PC-9 (cell line): Measurements from ENCODE around the gene AIF1. TPM values are rescaled to one million over a fixed set of nuclear protein-coding genes. Genes with fewer than 3 reads are reported as not detected.

Experiments
- BruUV-seq: library from RNA; stranded (reverse); fragments of 400-500 nt; replicated peaks from 2 replicates; lab custom pipeline; 2021; lab: Mats Ljungman, UMichigan
- CTCF ChIA-PET: fragments of 300-600 bp; sonication (Branson Sonifier 250); formaldehyde crosslinking; loops from one replicate; lab custom pipeline; 2022; ENCODE audit warnings: antibody characterized with exemption; lab: Charles Lee
- POLR2A ChIA-PET: fragments of 300-600 bp; sonication (Branson Sonifier 250); formaldehyde crosslinking; loops from one replicate; lab custom pipeline; 2022; ENCODE audit warnings: antibody characterized with exemption; ENCODE audit not compliant: unreplicated experiment; lab: Charles Lee
- DNase-seq, 2 experiments: peaks; one replicate each; pipeline versions ENCODE4 v3.0.0 to v3.0.0-alpha.2; 2015 to 2022; ENCODE audit warnings: mixed read lengths in 1 of 2
- H2AFZ ChIP-seq: fragments of 200-600 bp; sonication (generic); 2 replicates; pipeline ENCODE4 v1.8.1; 2017; ENCODE audit warnings: antibody characterized with exemption
- H3F3A ChIP-seq: fragments of 200-600 bp; sonication (generic); 2 replicates; pipeline ENCODE4 v1.8.1; 2017; ENCODE audit warnings: antibody characterized with exemption, mild to moderate bottlenecking, low read depth; ENCODE audit not compliant: insufficient read depth
- H3K27ac ChIP-seq: fragments of 200-600 bp; sonication (generic); 2 replicates; pipeline ENCODE4 v1.6.1; 2016; ENCODE audit warnings: mixed run types
- H3K27me3 ChIP-seq: fragments of 200-600 bp; sonication (generic); 2 replicates; pipeline ENCODE4 v1.6.1; 2016; ENCODE audit warnings: low read depth, mixed run types; ENCODE audit not compliant: insufficient read depth
- H3K36me3 ChIP-seq: fragments of 200-600 bp; sonication (generic); 2 replicates; pipeline ENCODE4 v1.6.1; 2016; ENCODE audit warnings: low read depth, mixed run types
- H3K4me1 ChIP-seq: fragments of 200-600 bp; sonication (generic); replicated peaks from 2 replicates; pipeline ENCODE4 v1.6.1; 2016; ENCODE audit warnings: mixed run types; ENCODE audit not compliant: insufficient read depth
- H3K4me2 ChIP-seq: fragments of 200-600 bp; sonication (generic); 2 replicates; pipeline ENCODE4 v1.6.1; 2017; ENCODE audit warnings: mixed run types
- H3K4me3 ChIP-seq: fragments of 200-600 bp; sonication (generic); 2 replicates; pipeline ENCODE4 v1.6.1; 2016; ENCODE audit warnings: mixed run types
- H3K79me2 ChIP-seq: fragments of 200-600 bp; sonication (generic); 2 replicates; pipeline ENCODE4 v1.6.1; 2017; ENCODE audit warnings: low read depth, mixed run types
- H3K9me2 ChIP-seq: fragments of 200-600 bp; sonication (generic); 2 replicates; pipeline ENCODE4 v1.8.1; 2017; ENCODE audit warnings: mild to moderate bottlenecking; ENCODE audit not compliant: insufficient read depth
- H3K9me3 ChIP-seq: fragments of 200-600 bp; sonication (generic); 2 replicates; pipeline ENCODE4 v1.8.1; 2016; ENCODE audit warnings: low read depth; ENCODE audit not compliant: insufficient read depth
- H4K20me1 ChIP-seq: fragments of 200-600 bp; sonication (generic); 2 replicates; pipeline ENCODE4 v1.8.1; 2017; ENCODE audit not compliant: insufficient read depth
- EZH2 ChIP-seq: fragments of 200-600 bp; sonication (generic); IDR thresholded peaks from 2 replicates; pipeline ENCODE4 v1.8.0; 2017; ENCODE audit warnings: antibody characterized with exemption, low read depth
- intact Hi-C: fragments of 100-400 bp; cut with micrococcal nuclease; formaldehyde crosslinking; loops from one replicate; pipeline ENCODE4 v1.10.0; 2022; ENCODE audit not compliant: unreplicated experiment
- microRNA-seq: library from miRNA; unstranded; fragments of <30 nt; microRNA quantifications from one replicate; pipeline ENCODE4 v1.2.0, GENCODE V29; 2021; ENCODE audit warnings: borderline number of aligned reads, borderline replicate concordance
- total RNA-seq: library from RNA; stranded (reverse); gene quantifications from 2 replicates; pipeline ENCODE4 v1.2.3, GENCODE V29; 2021
- TF ChIP-seq, protein P1 (sequence below): fragments of 200-600 bp; sonication (generic); conservative IDR thresholded peaks from 2 replicates; pipeline ENCODE4 v1.6.1; 2017; ENCODE audit warnings: mixed run types, antibody characterized with exemption, mild to moderate bottlenecking, moderate library complexity

AIF1 gene
- total RNA-seq, 1 experiment from 2014 or later = not detected

DNA sequence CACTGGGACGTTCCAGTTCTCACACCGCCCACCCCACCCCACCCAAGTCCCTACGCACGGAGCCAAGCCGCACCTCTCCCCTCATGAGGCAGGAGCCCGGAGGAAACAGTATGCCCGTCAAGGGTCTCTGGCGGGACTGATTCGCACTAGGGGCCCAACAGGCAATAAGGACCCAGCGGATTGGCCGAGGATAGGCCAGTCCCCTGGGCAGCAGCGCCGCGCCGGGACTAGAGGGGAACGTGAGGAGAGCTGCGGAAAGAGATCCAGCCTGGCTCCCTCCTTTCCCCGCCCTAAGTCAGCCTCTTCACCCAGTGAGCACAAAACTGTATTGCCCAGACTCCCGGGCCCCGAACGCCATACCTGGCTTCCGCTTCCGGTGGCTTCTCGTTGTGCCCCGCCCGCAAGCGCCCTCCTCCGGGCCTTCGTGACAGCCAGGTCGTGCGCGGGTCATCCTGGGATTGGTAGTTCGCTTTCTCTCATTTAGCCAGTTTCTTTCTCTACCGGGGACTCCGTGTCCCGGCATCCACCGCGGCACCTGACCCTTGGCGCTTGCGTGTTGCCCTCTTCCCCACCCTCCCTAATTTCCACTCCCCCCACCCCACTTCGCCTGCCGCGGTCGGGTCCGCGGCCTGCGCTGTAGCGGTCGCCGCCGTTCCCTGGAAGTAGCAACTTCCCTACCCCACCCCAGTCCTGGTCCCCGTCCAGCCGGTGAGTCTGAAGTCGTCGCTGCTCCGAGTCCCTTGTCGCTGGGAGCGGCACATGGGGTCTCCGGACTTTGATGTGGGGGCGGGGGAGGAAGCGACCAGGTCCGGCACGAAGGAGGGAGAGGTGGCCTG, 50.7 kb downstream of the AIF1 start, which contains the start of gene CSNK2B:
TSS of gene CSNK2B (plus strand) at position 580 of the 836 bp plus-strand sequence. CDS start 752 bp downstream, outside the sequence.
- H3F3A ChIP-seq = peaks cover 18% of the 10 kb centered on the region
- H3K27me3 ChIP-seq = no peaks in the 10 kb centered on the region
- BruUV-seq = no TSS peak
- ChIA-PET POLR2A (interaction anchor here (1.0 kb wide), 1 partner anchor 197 kb away, joined by 4 read pairs; the partner anchor contains the start of gene NEU1), CTCF (no interaction called here)
- intact Hi-C loops = loop anchor here (2.0 to 10.0 kb wide), 2 partner anchors 119 to 509 kb away; partner anchors contain the start of genes AGPAT1, ATP6V1G2, NFKBIL1 and RNF5
- no peaks in the 10 kb centered on the region for H3K9me3 ChIP-seq
- no peaks in the 10 kb centered on the region for H3K9me2 ChIP-seq
- H3K27ac ChIP-seq = peak within 1 kb of the TSS; percentile 80
- H3K4me1 ChIP-seq = peaks cover 24% of the 10 kb centered on the region
- peak within 1 kb of the TSS; percentile 86 for H2AFZ ChIP-seq
- peak within 1 kb of the TSS; percentile 95 for H3K4me2 ChIP-seq
- DNase-seq = peak; percentile 95 to 96
- H3K79me2 ChIP-seq = peaks cover 51% of the 10 kb centered on the region
- H4K20me1 ChIP-seq = peaks cover 3% of the 10 kb centered on the region; the same call in 1 of the 2 replicates
- H3K4me3 ChIP-seq = peak within 1 kb of the TSS; percentile 90
- TF ChIP-seq, protein P1, sequence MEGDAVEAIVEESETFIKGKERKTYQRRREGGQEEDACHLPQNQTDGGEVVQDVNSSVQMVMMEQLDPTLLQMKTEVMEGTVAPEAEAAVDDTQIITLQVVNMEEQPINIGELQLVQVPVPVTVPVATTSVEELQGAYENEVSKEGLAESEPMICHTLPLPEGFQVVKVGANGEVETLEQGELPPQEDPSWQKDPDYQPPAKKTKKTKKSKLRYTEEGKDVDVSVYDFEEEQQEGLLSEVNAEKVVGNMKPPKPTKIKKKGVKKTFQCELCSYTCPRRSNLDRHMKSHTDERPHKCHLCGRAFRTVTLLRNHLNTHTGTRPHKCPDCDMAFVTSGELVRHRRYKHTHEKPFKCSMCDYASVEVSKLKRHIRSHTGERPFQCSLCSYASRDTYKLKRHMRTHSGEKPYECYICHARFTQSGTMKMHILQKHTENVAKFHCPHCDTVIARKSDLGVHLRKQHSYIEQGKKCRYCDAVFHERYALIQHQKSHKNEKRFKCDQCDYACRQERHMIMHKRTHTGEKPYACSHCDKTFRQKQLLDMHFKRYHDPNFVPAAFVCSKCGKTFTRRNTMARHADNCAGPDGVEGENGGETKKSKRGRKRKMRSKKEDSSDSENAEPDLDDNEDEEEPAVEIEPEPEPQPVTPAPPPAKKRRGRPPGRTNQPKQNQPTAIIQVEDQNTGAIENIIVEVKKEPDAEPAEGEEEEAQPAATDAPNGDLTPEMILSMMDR = no peak
- H3K36me3 ChIP-seq = peaks cover 31% of the 10 kb centered on the region

DNA sequence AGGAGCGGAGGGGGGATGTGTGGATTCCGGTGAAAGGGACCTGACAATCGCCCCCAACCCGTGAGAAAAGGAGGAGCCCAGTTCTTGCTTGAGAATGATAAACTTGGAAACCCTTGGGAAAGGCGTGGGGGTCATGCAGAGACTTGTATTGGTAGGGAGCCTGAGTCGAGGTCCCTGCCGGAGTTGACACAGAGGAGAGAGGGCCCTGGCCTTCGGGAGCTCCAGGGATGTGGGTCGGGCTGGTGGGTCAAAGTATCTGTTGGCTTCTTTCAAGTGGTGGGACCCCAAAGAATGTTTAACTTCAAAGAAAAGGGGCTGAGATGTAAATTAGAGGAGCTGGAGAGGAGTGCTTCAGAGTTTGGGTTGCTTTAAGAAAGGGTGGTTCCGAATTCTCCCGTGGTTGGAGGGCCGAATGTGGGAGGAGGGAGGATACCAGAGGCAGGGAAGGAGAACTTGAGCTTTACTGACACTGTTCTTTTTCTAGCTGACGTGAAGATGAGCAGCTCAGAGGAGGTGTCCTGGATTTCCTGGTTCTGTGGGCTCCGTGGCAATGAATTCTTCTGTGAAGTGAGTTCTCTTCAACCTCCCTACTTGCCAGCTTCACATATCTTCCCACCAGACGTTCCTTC, 51.4 kb downstream of the AIF1 start:
- peaks cover 24% of the 10 kb centered on the region for H3K4me1 ChIP-seq
- DNase-seq = no peak
- intact Hi-C loops = loop anchor here (10.0 kb wide), 1 partner anchor 508 kb away; the partner anchor contains the start of genes AGPAT1 and RNF5
- H3K4me3 ChIP-seq = peak overlapping the region; percentile 90
- no peaks in the 10 kb centered on the region for H3K27me3 ChIP-seq
- CTCF ChIA-PET = no interaction called here
- POLR2A ChIA-PET = no interaction called here
- peak overlapping the region; percentile 95 for H3K4me2 ChIP-seq
- BruUV-seq = no TSS peak
- H3K27ac ChIP-seq = peak overlapping the region; percentile 21; the same call in 1 of the 2 replicates
- H4K20me1 ChIP-seq = peaks cover 3% of the 10 kb centered on the region; the same call in 1 of the 2 replicates
- no peaks in the 10 kb centered on the region for H3K9me2 ChIP-seq
- TF ChIP-seq EZH2 = no peak
- TF ChIP-seq, protein P1 = no peak
- H3F3A ChIP-seq = peaks cover 15% of the 10 kb centered on the region
- H3K79me2 ChIP-seq = peaks cover 51% of the 10 kb centered on the region
- H3K9me3 ChIP-seq = no peaks in the 10 kb centered on the region
- peak overlapping the region; percentile 79 for H2AFZ ChIP-seq
- H3K36me3 ChIP-seq = peaks cover 31% of the 10 kb centered on the region

Small RNAs within 50 kb of the gene (microRNA-seq; reads per million reads assigned to microRNA genes)
- not detected for gene MIR6832

Other genes with a start within 250 kb of the AIF1 start
- 11.8 and 13.5 TPM in 2 replicates for gene MICA, start 211.6 kb upstream of the AIF1 start, total RNA-seq
- gene MICB, start 117.1 kb upstream of the AIF1 start, total RNA-seq = 26.7 and 37.8 TPM in 2 replicates
- gene MCCD1, start 86.3 kb upstream of the AIF1 start, total RNA-seq = not detected in 2 replicates
- gene DDX39B, start 73.2 kb upstream of the AIF1 start, total RNA-seq = 383 and 436 TPM in 2 replicates
- gene ATP6V1G2, start 68.6 kb upstream of the AIF1 start, total RNA-seq = 0.55 and 1.8 TPM in 2 replicates
- gene NFKBIL1, start 67.6 kb upstream of the AIF1 start, total RNA-seq = 26.1 and 38.3 TPM in 2 replicates
- not detected in 2 replicates for gene LTA, start 42.9 kb upstream of the AIF1 start, total RNA-seq
- not detected in 2 replicates for gene TNF, start 39.7 kb upstream of the AIF1 start, total RNA-seq
- 0.63 TPM in 1 of 2 replicates, not detected in the other for gene LTB, start 32.8 kb upstream of the AIF1 start, total RNA-seq
- gene LST1, start 29.0 kb upstream of the AIF1 start, total RNA-seq = 1.6 TPM in 2 replicates
- gene NCR3, start 22.2 kb upstream of the AIF1 start, total RNA-seq = not detected in 2 replicates
- 182 and 192 TPM in 2 replicates for gene PRRC2A, start 5.5 kb downstream of the AIF1 start, total RNA-seq
- 336 and 358 TPM in 2 replicates for gene BAG6, start 37.4 kb downstream of the AIF1 start, total RNA-seq
- gene APOM, start 40.7 kb downstream of the AIF1 start, total RNA-seq = 2.7 and 2.9 TPM in 2 replicates
- gene C6orf47, start 45.5 kb downstream of the AIF1 start, total RNA-seq = 17.2 and 17.8 TPM in 2 replicates
- gene GPANK1, start 49.8 kb downstream of the AIF1 start, total RNA-seq = 11.5 and 13.0 TPM in 2 replicates
- gene CSNK2B, start 50.8 kb downstream of the AIF1 start, total RNA-seq = 152 and 173 TPM in 2 replicates
- 20.9 and 24.0 TPM in 2 replicates for gene LY6G5B, start 54.7 kb downstream of the AIF1 start, total RNA-seq
- 2.6 and 3.7 TPM in 2 replicates for gene LY6G5C, start 65.8 kb downstream of the AIF1 start, total RNA-seq
- gene ABHD16A, start 88.1 kb downstream of the AIF1 start, total RNA-seq = 31.3 and 35.2 TPM in 2 replicates
- not detected in 2 replicates for gene LY6G6F, start 91.6 kb downstream of the AIF1 start, total RNA-seq
- not detected in 2 replicates for gene LY6G6D, start 100.1 kb downstream of the AIF1 start, total RNA-seq
- gene LY6G6C, start 106.5 kb downstream of the AIF1 start, total RNA-seq = 1.2 and 2.1 TPM in 2 replicates
- 0.43 and 0.59 TPM in 2 replicates for gene MPIG6B, start 108.1 kb downstream of the AIF1 start, total RNA-seq
- 58.3 and 99.6 TPM in 2 replicates for gene DDAH2, start 114.1 kb downstream of the AIF1 start, total RNA-seq
- gene CLIC1, start 121.3 kb downstream of the AIF1 start, total RNA-seq = 546 and 599 TPM in 2 replicates
- 50.0 and 68.8 TPM in 2 replicates for gene MSH5, start 124.8 kb downstream of the AIF1 start, total RNA-seq
- gene SAPCD1, start 147.4 kb downstream of the AIF1 start, total RNA-seq = 11.1 and 16.9 TPM in 2 replicates
- gene VWA7, start 162.1 kb downstream of the AIF1 start, total RNA-seq = 6.0 and 9.6 TPM in 2 replicates
- gene VARS1, start 180.5 kb downstream of the AIF1 start, total RNA-seq = 99.6 and 124 TPM in 2 replicates
- gene LSM2, start 191.7 kb downstream of the AIF1 start, total RNA-seq = 67.5 and 74.3 TPM in 2 replicates
- gene HSPA1L, start 200.0 kb downstream of the AIF1 start, total RNA-seq = 2.3 and 2.6 TPM in 2 replicates
- gene HSPA1A, start 200.3 kb downstream of the AIF1 start, total RNA-seq = 378 and 385 TPM in 2 replicates
- gene HSPA1B, start 212.5 kb downstream of the AIF1 start, total RNA-seq = 334 and 340 TPM in 2 replicates
- 23.1 and 23.4 TPM in 2 replicates for gene NEU1, start 247.6 kb downstream of the AIF1 start, total RNA-seq